GM18517 (cell line): Measurements from ENCODE around the gene TAS2R14.

Source experiments
- ATAC-seq: cut with Tn5 transposase; IDR thresholded peaks from one replicate; pipeline ENCODE4 v1.9.1; 2021; ENCODE audit warnings: mild to moderate bottlenecking, moderate library complexity; ENCODE audit not compliant: unreplicated experiment

The TAS2R14 gene

GRCh38 chr12:10939163-10939562, at the start of gene TAS2R14:
TAS2R14 (minus strand) TSS chr12:10939263; CDS start chr12:10939207, 56 bp downstream.
- ATAC-seq: no peak

GRCh38 chr12:10986812-10987211, 47.7 kb upstream of the TAS2R14 start, which contains the start of gene TAS2R50:
TAS2R50 (minus strand) TSS chr12:10986912; CDS start chr12:10986860, 52 bp downstream.
- no peak for ATAC-seq

GRCh38 chr12:10982244-10982643, 43.2 kb upstream of the TAS2R14 start:
- ATAC-seq: no peak

GRCh38 chr12:10974965-10975364, 35.9 kb upstream of the TAS2R14 start:
- no peak for ATAC-seq

- ATAC-seq: no peak
These were observed 29.8 kb upstream of the TAS2R14 start for GRCh38 chr12:10968765-10969456.

GRCh38 chr12:10967409-10967808, 28.3 kb upstream of the TAS2R14 start:
- ATAC-seq: no peak

- no peak for ATAC-seq
These were observed 27.3 kb upstream of the TAS2R14 start for GRCh38 chr12:10966314-10966713.

- ATAC-seq: no peak
These were observed 26.4 kb upstream of the TAS2R14 start for GRCh38 chr12:10965476-10965875.

- no peak for ATAC-seq
These were observed 21.1 kb upstream of the TAS2R14 start for GRCh38 chr12:10960211-10960610.

- no peak for ATAC-seq
These were observed 20.7 kb upstream of the TAS2R14 start for GRCh38 chr12:10959804-10960203.

GRCh38 chr12:10957741-10958140, 18.7 kb upstream of the TAS2R14 start:
- no peak for ATAC-seq

GRCh38 chr12:10956085-10956484, 17.0 kb upstream of the TAS2R14 start:
- no peak for ATAC-seq

- ATAC-seq: no peak
These were observed 13.6 kb upstream of the TAS2R14 start for GRCh38 chr12:10952645-10953044.

GRCh38 chr12:10943167-10943566, 4.1 kb upstream of the TAS2R14 start:
- no peak for ATAC-seq

- ATAC-seq: no peak
These were observed 3.0 kb upstream of the TAS2R14 start for GRCh38 chr12:10941916-10942607.

- no peak for ATAC-seq
These were observed 2.3 kb upstream of the TAS2R14 start for GRCh38 chr12:10941369-10941768.

- ATAC-seq: no peak
These were observed 1.3 kb upstream of the TAS2R14 start for GRCh38 chr12:10940389-10940788.

GRCh38 chr12:10936506-10936905, 2.6 kb downstream of the TAS2R14 start:
- ATAC-seq: no peak

- ATAC-seq: no peak
These were observed 10.2 kb downstream of the TAS2R14 start, which contains the start of gene PRH2 for GRCh38 chr12:10928746-10929286. PRH2 (plus strand) TSS chr12:10929236; CDS start chr12:10929274, 38 bp downstream.

- no peak for ATAC-seq
These were observed 12.8 kb downstream of the TAS2R14 start for GRCh38 chr12:10926269-10926668.

GRCh38 chr12:10919809-10920208, 19.3 kb downstream of the TAS2R14 start:
- ATAC-seq: no peak

GRCh38 chr12:10910380-10910779, 28.7 kb downstream of the TAS2R14 start:
- no peak for ATAC-seq
